Trophoblast cell (in vitro differentiated cells and primary cell): ENCODE results near the gene DIAPH1.
A peak's percentile ranks its signal among the peaks of the same experiment; 100 is the strongest.

Experiments used
- DNase-seq, 2 donors: peaks; one replicate each; pipeline ENCODE4 v3.0.0-alpha.2; 2016
- H2AFZ ChIP-seq: 2 replicates; pipeline ENCODE4 v1.6.1; 2013; ENCODE audit warnings: low read length, moderate library complexity, mild to moderate bottlenecking; ENCODE audit not compliant: insufficient read depth, poor library complexity
- H2AK5ac ChIP-seq: 2 replicates; pipeline ENCODE4 v1.6.1; 2013; ENCODE audit warnings: mild to moderate bottlenecking, low read length
- H2BK120ac ChIP-seq: 2 replicates; pipeline ENCODE4 v1.6.1; 2013; ENCODE audit warnings: low read length, mild to moderate bottlenecking, moderate library complexity; ENCODE audit not compliant: insufficient read depth, poor library complexity
- H2BK12ac ChIP-seq: 2 replicates; pipeline ENCODE4 v1.6.1; 2013; ENCODE audit warnings: mild to moderate bottlenecking, low read length, moderate library complexity
- H2BK5ac ChIP-seq: 2 replicates; pipeline ENCODE4 v1.6.1; 2013; ENCODE audit warnings: low read length, low read depth, moderate library complexity, mild to moderate bottlenecking; ENCODE audit not compliant: poor library complexity
- H3K14ac ChIP-seq: 2 replicates; pipeline ENCODE4 v1.6.1; 2013; ENCODE audit warnings: mild to moderate bottlenecking, low read length
- H3K18ac ChIP-seq: 2 replicates; pipeline ENCODE4 v1.6.1; 2013; ENCODE audit warnings: mild to moderate bottlenecking, low read length
- H3K23ac ChIP-seq: 2 replicates; pipeline ENCODE4 v1.6.1; 2013; ENCODE audit warnings: low read length
- H3K27ac ChIP-seq: 2 replicates; pipeline ENCODE4 v1.5.1; 2013; ENCODE audit warnings: low read depth, mild to moderate bottlenecking, inconsistent platforms, low read length, moderate library complexity
- H3K27me3 ChIP-seq: 2 replicates; pipeline ENCODE4 v1.6.1; 2013; ENCODE audit warnings: inconsistent platforms, mild to moderate bottlenecking, low read length, moderate library complexity; ENCODE audit not compliant: insufficient read depth
- H3K36me3 ChIP-seq, 2 experiments: 1 replicate in 1 of 2; 2 replicates in 1 of 2; pipeline ENCODE4 v1.6.1; 2013; ENCODE audit warnings: low read length in 2 of 2, mild to moderate bottlenecking in 2 of 2, moderate library complexity in 1 of 2; ENCODE audit not compliant: insufficient read depth in 2 of 2, control insufficient read depth in 1 of 2
- H3K4ac ChIP-seq: 2 replicates; pipeline ENCODE4 v1.6.1; 2013; ENCODE audit warnings: low read depth, mild to moderate bottlenecking, low read length, moderate library complexity
- H3K4me1 ChIP-seq, 2 experiments: 1 replicate in 1 of 2; 2 replicates in 1 of 2; pipeline ENCODE4 v1.6.1; 2013; ENCODE audit warnings: low read length in 2 of 2, mild to moderate bottlenecking in 2 of 2, moderate library complexity in 1 of 2; ENCODE audit not compliant: insufficient read depth in 2 of 2, control insufficient read depth in 1 of 2
- H3K4me2 ChIP-seq: 2 replicates; pipeline ENCODE4 v1.6.1; 2013; ENCODE audit warnings: inconsistent platforms, mild to moderate bottlenecking, low read length, moderate library complexity
- H3K4me3 ChIP-seq: 2 replicates; pipeline ENCODE4 v1.5.1; 2013; ENCODE audit warnings: mild to moderate bottlenecking, low read depth, low read length, inconsistent platforms
- H3K79me1 ChIP-seq: one replicate; pipeline ENCODE4 v1.6.1; 2013; ENCODE audit warnings: low read length
- H3K79me2 ChIP-seq: 2 replicates; pipeline ENCODE4 v1.6.1; 2013; ENCODE audit warnings: low read length, mild to moderate bottlenecking; ENCODE audit not compliant: control insufficient read depth, insufficient read depth, poor library complexity
- H3K9ac ChIP-seq: 2 replicates; pipeline ENCODE4 v1.6.1; 2013; ENCODE audit warnings: mild to moderate bottlenecking, low read length
- H3K9me3 ChIP-seq: 2 replicates; pipeline ENCODE4 v1.6.1; 2013; ENCODE audit warnings: low read depth, mild to moderate bottlenecking, control low read depth, inconsistent platforms, low read length; ENCODE audit not compliant: insufficient read depth
- H4K12ac ChIP-seq: 2 replicates; pipeline ENCODE4 v1.6.1; 2013; ENCODE audit warnings: low read depth, mild to moderate bottlenecking, low read length, moderate library complexity
- H4K8ac ChIP-seq: 2 replicates; pipeline ENCODE4 v1.6.1; 2013; ENCODE audit warnings: low read depth, mild to moderate bottlenecking, low read length, moderate library complexity
- H4K91ac ChIP-seq: one replicate; pipeline ENCODE4 v1.6.1; 2013; ENCODE audit warnings: low read depth, mild to moderate bottlenecking, low read length, moderate library complexity
- WGBS: extraction: QIAGEN DNeasy Blood & Tissue Kit; methylation state at CpG from one replicate; pipeline ENCODE4 v1.1.7; 2013; ENCODE audit warnings: missing lambda C conversion rate; ENCODE audit not compliant: insufficient read length, insufficient coverage; ENCODE audit errors: extremely low coverage; 5-methylcytosine and 5-hydroxymethylcytosine counted together

The DIAPH1 gene

GRCh38 chr5:141560725-141561483 is 57.9 kb downstream of the DIAPH1 start:
- Histone ChIP-seq H2BK5ac (no peak overlapping the region), H2BK120ac (no peak overlapping the region), H3K4ac (no peak overlapping the region), H3K27me3 (no peaks in the 10 kb centered on the region), H3K79me1 (peaks cover 5% of the 10 kb centered on the region), H4K12ac (no peak overlapping the region), H3K4me1 (peaks cover 4 to 11% of the 10 kb centered on the region in 2 experiments), H3K4me2 (no peak overlapping the region), H3K23ac (no peak overlapping the region), H3K9ac (no peak overlapping the region), H4K8ac (no peak overlapping the region), H3K36me3 (peaks cover 5 to 9% of the 10 kb centered on the region in 2 experiments), H2AFZ (no peak overlapping the region), H3K4me3 (no peak overlapping the region), H3K18ac (no peak overlapping the region), H2AK5ac (no peak overlapping the region), H3K9me3 (no peaks in the 10 kb centered on the region), H3K14ac (no peak overlapping the region), H2BK12ac (no peak overlapping the region), H3K27ac (peak overlapping the region; percentile 69), H4K91ac (no peak overlapping the region), H3K79me2 (no peaks in the 10 kb centered on the region)
- no CpG with 5 or more reads among the region's 9 CpGs for WGBS
- DNase-seq, result peak; percentile 74 to 83

GRCh38 chr5:141560151-141560550 is 58.6 kb downstream of the DIAPH1 start:
- Histone ChIP-seq H3K4me3 (no peak overlapping the region), H3K36me3 (peaks cover 5 to 15% of the 10 kb centered on the region in 2 experiments)
- DNase-seq, result no peak

GRCh38 chr5:141559461-141559860 is 59.3 kb downstream of the DIAPH1 start:
- peak overlapping the region; percentile 70 for H4K8ac ChIP-seq
- no peak overlapping the region for H4K12ac ChIP-seq
- H3K79me1 ChIP-seq, result peaks cover 5% of the 10 kb centered on the region
- H3K9ac ChIP-seq, result no peak overlapping the region
- no peak overlapping the region for H4K91ac ChIP-seq
- H2AK5ac ChIP-seq, result no peak overlapping the region
- H3K14ac ChIP-seq, result no peak overlapping the region
- no peak overlapping the region for H3K18ac ChIP-seq
- no peak for DNase-seq
- H2AFZ ChIP-seq, result no peak overlapping the region
- peaks cover 5 to 15% of the 10 kb centered on the region in 2 experiments for H3K36me3 ChIP-seq
- no peaks in the 10 kb centered on the region for H3K27me3 ChIP-seq
- H3K9me3 ChIP-seq, result no peaks in the 10 kb centered on the region
- no peak overlapping the region for H3K4me3 ChIP-seq
- H3K4ac ChIP-seq, result peak overlapping the region; percentile 36
- H3K4me1 ChIP-seq, result peaks cover 4 to 11% of the 10 kb centered on the region in 2 experiments
- no peak overlapping the region for H3K4me2 ChIP-seq
- H3K79me2 ChIP-seq, result no peaks in the 10 kb centered on the region
- peak overlapping the region; percentile 56 for H2BK5ac ChIP-seq
- peak overlapping the region; percentile 24 for H2BK120ac ChIP-seq
- no peak overlapping the region for H3K23ac ChIP-seq
- peak overlapping the region; percentile 54 for H2BK12ac ChIP-seq
- peak overlapping the region; percentile 63 for H3K27ac ChIP-seq

More at GRCh38 chr5:141560151-141560550, 58.6 kb downstream of the DIAPH1 start:
- H3K79me1 ChIP-seq, result peaks cover 5% of the 10 kb centered on the region
- H3K18ac ChIP-seq, result no peak overlapping the region
- no peak overlapping the region for H2AK5ac ChIP-seq
- H3K4me1 ChIP-seq, result peaks cover 4 to 11% of the 10 kb centered on the region in 2 experiments
- no peak overlapping the region for H4K12ac ChIP-seq
- H3K23ac ChIP-seq, result no peak overlapping the region
- H3K27me3 ChIP-seq, result no peaks in the 10 kb centered on the region
- H3K9ac ChIP-seq, result no peak overlapping the region
- H4K91ac ChIP-seq, result peak overlapping the region; percentile 24
- no peak overlapping the region for H2AFZ ChIP-seq
- H3K14ac ChIP-seq, result no peak overlapping the region
- H2BK120ac ChIP-seq, result no peak overlapping the region
- H3K27ac ChIP-seq, result no peak overlapping the region
- H3K4ac ChIP-seq, result no peak overlapping the region
- peak overlapping the region; percentile 49 for H2BK5ac ChIP-seq
- no peak overlapping the region for H3K4me2 ChIP-seq
- H3K9me3 ChIP-seq, result no peaks in the 10 kb centered on the region
- H3K79me2 ChIP-seq, result no peaks in the 10 kb centered on the region
- no peak overlapping the region for H2BK12ac ChIP-seq
- no peak overlapping the region for H4K8ac ChIP-seq

- Histone ChIP-seq H2BK5ac (peak overlapping the region; percentile 76), H3K79me2 (no peaks in the 10 kb centered on the region), H3K27me3 (no peaks in the 10 kb centered on the region), H3K4me1 (peaks cover 4 to 11% of the 10 kb centered on the region in 2 experiments), H3K27ac (peak overlapping the region; percentile 56), H3K4ac (peak overlapping the region; percentile 79), H4K91ac (peak overlapping the region; percentile 80), H2AFZ (no peak overlapping the region), H3K36me3 (peaks cover 9 to 15% of the 10 kb centered on the region in 2 experiments), H2BK12ac (peak overlapping the region; percentile 81), H3K4me2 (no peak overlapping the region), H4K8ac (peak overlapping the region; percentile 67), H3K9ac (no peak overlapping the region), H3K9me3 (no peaks in the 10 kb centered on the region), H3K23ac (no peak overlapping the region), H3K4me3 (no peak overlapping the region), H3K18ac (peak overlapping the region; percentile 25), H3K79me1 (peaks cover 5% of the 10 kb centered on the region), H2BK120ac (peak overlapping the region; percentile 73), H3K14ac (peak overlapping the region; percentile 55), H2AK5ac (peak overlapping the region; percentile 91), H4K12ac (no peak overlapping the region)
- DNase-seq, result no peak
- WGBS, result no CpG with 5 or more reads among the region's 6 CpGs
These were observed 60.6 kb downstream of the DIAPH1 start for GRCh38 chr5:141558150-141558549.
